Measurements from ENCODE around the gene GPATCH8.

DNA sequence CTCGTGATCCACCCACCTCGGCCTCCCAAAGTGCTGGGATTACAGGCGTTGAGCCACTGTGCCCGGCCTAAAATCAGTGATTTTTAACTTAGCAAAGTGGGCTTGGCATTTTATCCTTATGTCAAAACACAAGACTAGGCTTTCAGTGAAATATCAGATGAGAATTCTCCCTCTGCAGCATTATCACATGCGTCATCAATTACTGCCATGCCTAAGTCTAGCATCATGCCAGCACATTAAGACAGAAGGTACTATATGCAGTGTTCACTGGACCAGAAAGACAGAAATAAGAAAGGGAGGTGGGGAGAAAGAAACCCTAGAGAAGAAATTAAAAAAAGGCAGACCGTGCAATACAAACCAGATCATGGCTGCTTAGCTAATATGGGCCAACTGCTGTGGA lies 29.8 kb downstream of the GPATCH8 start:
- TF ChIP-seq CTCF (IDR thresholded peaks at IDR 0.05), result no peak
- no peak for TF ChIP-seq POLR2A (IDR thresholded peaks at IDR 0.05)
- TF ChIP-seq EP300 (IDR thresholded peaks at IDR 0.05; ENCODE audit: low read depth), result no peak
- no peak for TF ChIP-seq POLR2AphosphoS5 (IDR thresholded peaks at IDR 0.05)

All from transverse colon (tissue), 4 donors.